SK-N-SH treated with all-trans-retinoic acid at 6 μM for 48 hours (cell line): Measurements from ENCODE around the gene HS3ST4.

Experiments
- ARNTL ChIP-seq: fragments of 450-650 bp; formaldehyde crosslinking; IDR thresholded peaks from 2 replicates; pipeline ENCODE4 v1.5.0; 2020; ENCODE audit warnings: low read depth, mild to moderate bottlenecking, moderate library complexity, borderline replicate concordance
- OSR1 ChIP-seq: fragments of 250-450 bp; sonication (Bioruptor Pico); IDR thresholded peaks from 2 replicates; pipeline ENCODE4 v1.8.0; 2022; ENCODE audit warnings: moderate library complexity, mild to moderate bottlenecking, inconsistent platforms
- PATZ1 ChIP-seq: fragments of 250-450 bp; sonication (Bioruptor Pico); IDR thresholded peaks from 2 replicates; pipeline ENCODE4 v1.8.0; 2020; ENCODE audit warnings: mild to moderate bottlenecking, moderate library complexity, borderline replicate concordance

DNA sequence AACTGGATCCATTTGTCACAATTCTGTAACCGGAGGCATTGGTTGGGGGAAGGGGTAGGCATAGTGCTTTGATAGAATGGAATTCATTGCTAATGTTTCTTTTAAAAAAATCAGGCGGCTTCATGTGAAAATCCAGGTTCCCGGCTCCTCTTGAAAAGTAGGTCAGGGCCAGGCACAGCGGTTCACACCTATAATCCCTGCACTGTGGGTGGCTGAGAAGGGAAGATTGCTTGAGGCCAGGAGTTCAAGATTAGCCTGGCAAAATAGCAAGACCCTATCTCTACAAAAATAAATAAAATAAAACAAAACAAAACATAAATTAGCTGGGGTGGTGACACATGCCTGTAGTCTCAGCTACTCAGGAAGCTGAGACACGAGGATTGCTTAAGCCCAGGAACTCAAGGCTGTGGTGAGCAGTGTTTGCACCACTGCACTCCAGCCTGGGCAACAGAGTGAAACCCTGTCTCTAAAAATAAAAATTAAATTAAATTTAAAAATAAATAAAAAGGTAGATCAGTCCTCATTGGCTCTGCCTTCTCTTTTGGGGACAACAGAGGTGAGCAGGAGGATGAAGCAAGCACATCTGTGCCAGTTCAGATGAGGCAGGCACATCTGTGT, 466.5 kb downstream of the HS3ST4 start:
- TF ChIP-seq OSR1 (CRISPR knock-in tag) (no peak), ARNTL (CRISPR knock-in tag) (no peak), PATZ1 (CRISPR knock-in tag) (no peak)
